ENCODE results near the gene RNASE7. TPM values are rescaled to one million over a fixed set of nuclear protein-coding genes. Genes with fewer than 3 reads are reported as not detected.

The RNASE7 gene
- total RNA-seq, 4 donors from 2014 or later, result not detected

GRCh38 chr14:21088687-21089086 is 46.5 kb downstream of the RNASE7 start:
- DNase-seq (ENCODE audit: low spot score) (peak; percentile 15), ATAC-seq (ENCODE audit: low FRiP score) (no peak)
- TF ChIP-seq CTCF (IDR thresholded peaks at IDR 0.05), result no peak

- TF ChIP-seq CTCF (IDR thresholded peaks at IDR 0.05), result no peak
- DNase-seq (ENCODE audit: low spot score) (no peak), ATAC-seq (ENCODE audit: low FRiP score) (no peak)
Observed at GRCh38 chr14:21089271-21089670, 47.1 kb downstream of the RNASE7 start.

GRCh38 chr14:21089877-21090193 is 47.7 kb downstream of the RNASE7 start:
- TF ChIP-seq CTCF (IDR thresholded peaks at IDR 0.05), result no peak
- DNase-seq (ENCODE audit: low spot score) (no peak), ATAC-seq (ENCODE audit: low FRiP score) (no peak)

- TF ChIP-seq CTCF (IDR thresholded peaks at IDR 0.05), result no peak
- peak; percentile 17 for DNase-seq (ENCODE audit: low spot score)
- no peak for ATAC-seq (ENCODE audit: low FRiP score)
Observed at GRCh38 chr14:21090194-21090939, 48.2 kb downstream of the RNASE7 start.

GRCh38 chr14:21090940-21091663 is 48.9 kb downstream of the RNASE7 start:
- TF ChIP-seq CTCF (IDR thresholded peaks at IDR 0.05), result no peak
- ATAC-seq (ENCODE audit: low FRiP score) (no peak), DNase-seq (ENCODE audit: low spot score) (peak; percentile 18)

GRCh38 chr14:21091821-21092272 is 49.7 kb downstream of the RNASE7 start:
- DNase-seq (ENCODE audit: low spot score) (peak; percentile 8), ATAC-seq (ENCODE audit: low FRiP score) (no peak)
- TF ChIP-seq CTCF (IDR thresholded peaks at IDR 0.05), result no peak
